CD4-positive, alpha-beta T cell treated with Interferon gamma for 1 hour (primary cell): ENCODE measurements around the gene WDR90.

Experiments
- DNase-seq: peaks from one replicate; pipeline ENCODE4 v3.0.0-alpha.2; 2020

The WDR90 gene

GRCh38 chr16:640614-641013 is 8.6 kb upstream of the WDR90 start:
- DNase-seq: no peak

GRCh38 chr16:641326-642188 is 7.6 kb upstream of the WDR90 start, which contains the start of gene MCRIP2:
Gene MCRIP2 (plus strand): TSS chr16:641828. CDS start chr16:641992, 164 bp downstream.
- DNase-seq: peak; percentile 59

- peak; percentile 54 for DNase-seq
Measured at GRCh38 chr16:642189-643049, 6.7 kb upstream of the WDR90 start.

DNA sequence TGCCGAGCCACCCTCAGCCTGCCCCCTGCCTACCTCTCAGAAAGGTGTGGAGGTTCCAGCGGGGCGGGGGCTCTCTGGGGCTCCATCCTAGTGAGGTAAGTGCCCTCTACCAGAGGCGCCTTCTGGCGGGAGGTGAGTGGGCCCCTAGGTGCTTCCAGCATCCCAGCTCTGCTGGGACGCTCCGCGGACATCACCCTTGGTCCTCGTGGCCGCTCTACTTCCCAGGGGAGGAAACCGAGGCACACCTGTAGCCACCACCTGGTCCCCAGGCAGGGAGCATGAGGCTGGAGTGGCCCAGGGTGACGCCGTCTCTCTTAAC is 6.2 kb upstream of the WDR90 start:
- DNase-seq: no peak

DNA sequence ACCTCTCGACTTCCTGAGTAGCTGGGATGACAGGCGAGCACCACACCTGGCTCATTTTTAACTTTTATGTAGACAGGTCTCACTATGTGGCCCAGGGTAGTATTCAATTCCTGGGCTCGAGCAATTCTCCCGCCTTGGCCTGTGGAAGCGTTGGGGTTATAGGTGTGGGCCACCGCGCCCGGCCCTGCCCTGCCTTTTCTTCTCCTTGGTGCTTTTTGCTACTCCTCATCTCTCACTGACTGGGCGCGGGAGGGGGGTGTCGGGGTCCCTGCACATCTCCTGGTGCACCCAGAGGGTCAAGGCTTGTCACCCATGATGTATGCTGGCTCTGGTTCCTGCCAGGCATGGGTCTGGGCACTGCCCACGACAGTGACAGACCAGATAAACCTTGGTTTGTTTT is 4.6 kb upstream of the WDR90 start:
- no peak for DNase-seq

GRCh38 chr16:645852-646678 is 3.1 kb upstream of the WDR90 start:
- no peak for DNase-seq

DNA sequence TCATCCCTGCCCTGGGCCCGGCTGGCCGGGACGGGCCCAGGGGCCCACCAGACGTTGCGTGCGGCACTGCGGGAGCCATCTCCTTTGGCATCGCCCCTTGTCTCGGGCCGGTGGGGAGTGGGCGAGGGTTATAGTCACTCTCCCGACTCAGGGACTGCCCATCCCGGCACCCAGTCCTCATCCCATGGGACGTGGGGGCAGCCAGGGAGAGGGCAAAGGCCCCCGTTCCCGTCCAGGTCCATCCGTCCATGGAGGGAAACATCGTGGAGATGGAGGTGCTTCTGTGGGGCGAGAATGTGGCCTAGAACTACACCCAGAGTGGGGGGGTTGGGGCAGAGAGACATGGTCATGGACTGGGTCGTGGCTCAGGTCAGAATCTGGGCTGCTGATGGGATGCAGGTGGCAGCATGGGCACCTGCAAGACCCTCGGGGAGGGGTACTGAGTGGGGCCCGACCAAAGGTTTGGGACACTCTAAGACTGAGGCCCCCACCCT is 2.4 kb upstream of the WDR90 start:
- no peak for DNase-seq

DNA sequence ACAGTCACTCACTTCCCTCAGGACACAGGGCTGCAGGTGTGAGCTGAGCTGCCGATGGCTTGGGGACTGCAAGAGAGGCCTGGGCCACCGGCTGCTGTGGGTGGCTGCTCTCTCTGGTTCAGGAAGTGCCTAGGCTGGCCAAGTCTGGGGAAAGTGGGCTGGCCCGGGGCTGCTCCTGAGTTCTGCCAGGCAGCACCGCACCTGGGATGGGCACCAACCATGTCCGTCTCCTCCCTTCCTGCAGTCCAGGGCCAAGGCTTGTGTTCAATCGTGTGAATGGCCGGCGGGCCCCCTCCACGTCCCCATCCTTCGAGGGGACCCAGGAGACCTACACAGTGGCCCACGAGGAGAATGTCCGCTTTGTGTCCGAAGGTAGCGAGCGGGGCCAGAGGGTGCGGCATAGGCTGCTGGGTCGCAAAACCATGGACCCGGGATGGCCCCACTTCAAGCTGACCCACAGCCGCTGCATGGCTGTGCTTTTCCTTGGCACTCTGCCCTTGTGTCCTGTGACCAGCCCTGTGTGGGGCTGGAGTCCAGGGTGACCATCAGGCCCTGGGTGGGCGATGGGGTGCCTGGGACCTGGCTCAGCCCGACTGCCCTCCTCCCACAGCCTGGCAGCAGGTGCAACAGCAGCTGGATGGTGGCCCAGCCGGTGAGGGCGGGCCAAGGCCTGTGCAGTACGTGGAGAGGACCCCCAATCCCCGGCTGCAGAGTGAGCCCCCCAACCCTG is 1.8 kb upstream of the WDR90 start:
- no peak for DNase-seq

GRCh38 chr16:648071-648780 is 939 bp upstream of the WDR90 start:
- no peak for DNase-seq

DNA sequence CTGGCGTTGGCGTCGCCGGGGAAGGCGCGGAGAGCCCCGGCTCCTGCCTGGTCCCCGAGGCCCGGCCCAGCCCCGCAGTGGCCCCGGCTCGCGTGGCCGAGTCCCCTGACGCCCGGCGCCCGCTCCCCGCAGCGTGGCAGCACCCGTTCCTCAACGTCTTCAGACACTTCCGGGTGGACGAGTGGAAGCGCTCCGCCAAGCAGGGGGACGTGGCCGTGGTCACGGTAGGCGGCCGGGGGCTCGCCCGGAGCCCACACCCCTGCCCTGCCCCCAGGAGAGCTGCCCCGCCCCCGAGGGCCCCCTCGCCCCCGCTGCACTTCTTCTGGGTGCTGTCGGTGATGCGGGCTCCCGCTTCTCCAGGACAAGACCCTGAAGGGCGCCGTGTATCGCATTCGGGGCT is 466 bp downstream of the WDR90 start:
- no peak for DNase-seq

GRCh38 chr16:651844-652243 is 2.7 kb downstream of the WDR90 start:
- DNase-seq: no peak

- no peak for DNase-seq
Measured at GRCh38 chr16:652454-653305, 3.5 kb downstream of the WDR90 start.

- no peak for DNase-seq
Measured at GRCh38 chr16:654034-654433, 4.9 kb downstream of the WDR90 start.

GRCh38 chr16:657487-657886 is 8.3 kb downstream of the WDR90 start:
- no peak for DNase-seq

GRCh38 chr16:658679-659571 is 9.8 kb downstream of the WDR90 start:
- DNase-seq: no peak

DNA sequence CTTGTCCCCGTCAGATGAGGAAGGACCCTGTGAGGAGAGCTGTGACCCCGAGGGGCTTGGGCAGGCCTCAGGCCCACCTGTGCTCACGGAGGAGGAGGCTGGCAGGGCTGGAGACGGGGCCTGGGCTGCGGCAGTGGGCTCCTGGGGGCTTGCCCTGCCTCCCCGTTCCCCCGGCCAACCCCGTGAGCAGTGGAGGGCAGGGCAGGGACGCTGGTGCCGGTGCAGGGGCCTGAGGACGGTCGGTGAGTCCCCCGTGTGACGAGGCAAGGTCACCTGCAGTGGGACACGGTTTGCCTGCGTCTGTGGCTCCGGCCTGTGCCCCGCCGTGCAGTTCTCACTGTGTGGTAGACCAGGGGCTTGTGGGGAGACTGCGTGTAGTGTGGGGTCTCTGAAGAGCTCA is 10.5 kb downstream of the WDR90 start:
- DNase-seq: no peak

DNA sequence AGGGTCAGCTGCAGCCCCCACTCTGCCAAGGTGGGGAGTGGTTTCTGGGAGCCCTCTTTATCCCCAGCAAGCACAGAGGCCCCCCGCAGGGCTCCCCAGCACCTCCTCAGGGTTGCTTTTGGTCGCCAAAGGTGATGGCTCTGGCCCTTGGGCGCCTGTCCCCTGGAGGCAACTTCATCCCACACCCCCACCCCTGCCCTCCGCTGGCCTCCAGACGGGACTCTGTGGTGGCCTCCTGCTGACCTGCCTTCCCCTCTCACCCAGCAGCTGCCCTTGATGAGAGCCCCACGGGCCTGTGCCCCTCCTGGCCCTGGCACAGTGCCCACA is 10.9 kb downstream of the WDR90 start:
- no peak for DNase-seq

- peak; percentile 78 for DNase-seq
Measured at GRCh38 chr16:660459-661183, 11.5 kb downstream of the WDR90 start.
